Measurements from ENCODE around the gene PGLYRP2.

Gene PGLYRP2

GRCh38 chr19:15471639-15472101, 7.6 kb downstream of the PGLYRP2 start:
- Histone ChIP-seq H3K27me3 (peaks cover 10 to 16% (median 14%) of the 10 kb centered on the region in 11 experiments), H3K4me3 (no peak overlapping the region), H3K27ac (no peak overlapping the region; a peak in 1 of 22 replicates), H3K4me2 (no peak overlapping the region), H4K20me1 (no peaks in the 10 kb centered on the region), H3K9me3 (replicated peaks in 1 of 11) (peaks cover 0 to 15% (median 7%) of the 10 kb centered on the region in 11 experiments; a peak in 8 of 22 replicates), H3K4me1 (peaks cover 24 to 44% (median 38%) of the 10 kb centered on the region in 10 experiments), H3K36me3 (no peaks in the 10 kb centered on the region), H3K9ac (no peak overlapping the region)
- TF ChIP-seq Cebpa-rat (IDR thresholded peaks at IDR 0.05): no peak

GRCh38 chr19:15469513-15470297, 9.6 kb downstream of the PGLYRP2 start:
- Histone ChIP-seq H3K4me3 (peak overlapping the region in 9 of 10 experiments; percentile 3 to 57 (median 39); a peak in 16 of 20 replicates), H3K27ac (peak overlapping the region in 8 of 11 experiments; percentile 1 to 99 (median 74); a peak in 13 of 22 replicates), H4K20me1 (no peaks in the 10 kb centered on the region), H3K27me3 (peaks cover 10 to 16% (median 14%) of the 10 kb centered on the region in 11 experiments), H3K9ac (peak overlapping the region; percentile 14 to 98 (median 43); a peak in 17 of 22 replicates), H3K36me3 (no peaks in the 10 kb centered on the region), H3K4me2 (peak overlapping the region; percentile 79 to 98 (median 94)), H3K9me3 (replicated peaks in 1 of 11) (peaks cover 0 to 15% (median 7%) of the 10 kb centered on the region in 11 experiments; a peak in 8 of 22 replicates), H3K4me1 (peaks cover 38 to 63% (median 55%) of the 10 kb centered on the region in 10 experiments)
- TF ChIP-seq Cebpa-rat (IDR thresholded peaks at IDR 0.05): peak in 2 of 11 experiments; percentile 36 to 66; a peak in 3 of 22 replicates

- peak overlapping the region in 9 of 10 experiments; percentile 3 to 57 (median 39); a peak in 12 of 20 replicates for H3K4me3 ChIP-seq
- H3K9me3 ChIP-seq (replicated peaks in 1 of 11): peaks cover 0 to 15% (median 7%) of the 10 kb centered on the region in 11 experiments; a peak in 8 of 22 replicates
- peak overlapping the region in 6 of 11 experiments; percentile 52 to 99 (median 98); a peak in 9 of 22 replicates for H3K27ac ChIP-seq
- H3K4me1 ChIP-seq: peaks cover 41 to 71% (median 58%) of the 10 kb centered on the region in 10 experiments
- TF ChIP-seq Cebpa-rat (IDR thresholded peaks at IDR 0.05): no peak
- no peaks in the 10 kb centered on the region for H4K20me1 ChIP-seq
- peak overlapping the region; percentile 79 to 98 (median 94) for H3K4me2 ChIP-seq
- H3K27me3 ChIP-seq: peaks cover 10 to 16% (median 14%) of the 10 kb centered on the region in 11 experiments
- no peaks in the 10 kb centered on the region for H3K36me3 ChIP-seq
- H3K9ac ChIP-seq: peak overlapping the region in 10 of 11 experiments; percentile 14 to 98 (median 46); a peak in 16 of 22 replicates
Measured at GRCh38 chr19:15468675-15469512, 10.4 kb downstream of the PGLYRP2 start.

- Histone ChIP-seq H3K4me2 (peak overlapping the region; percentile 55 to 98 (median 86)), H3K4me1 (peaks cover 49 to 74% (median 66%) of the 10 kb centered on the region in 10 experiments), H4K20me1 (no peaks in the 10 kb centered on the region), H3K9ac (peak overlapping the region in 6 of 11 experiments; percentile 46 to 98 (median 78); a peak in 10 of 22 replicates), H3K9me3 (replicated peaks in 1 of 11) (peaks cover 0 to 14% (median 7%) of the 10 kb centered on the region in 11 experiments; a peak in 8 of 22 replicates), H3K4me3 (no peak overlapping the region), H3K27me3 (peaks cover 10 to 16% (median 14%) of the 10 kb centered on the region in 11 experiments), H3K36me3 (0 out of 22 replicates have a peak, but pooled peaks cover 0 to under 1% (median 0%) of the 10 kb centered on the region in 11 experiments), H3K27ac (peak overlapping the region in 9 of 11 experiments; percentile 29 to 99 (median 98); a peak in 17 of 22 replicates)
- peak in 3 of 11 experiments; percentile 34 to 59 (median 57); a peak in 3 of 22 replicates for TF ChIP-seq Cebpa-rat (IDR thresholded peaks at IDR 0.05)
Measured at GRCh38 chr19:15467734-15468214, 11.5 kb downstream of the PGLYRP2 start.

- H3K27ac ChIP-seq: peak overlapping the region in 9 of 11 experiments; percentile 29 to 99 (median 98); a peak in 17 of 22 replicates
- TF ChIP-seq Cebpa-rat (IDR thresholded peaks at IDR 0.05): peak in 5 of 11 experiments; percentile 16 to 93 (median 72); a peak in 8 of 22 replicates
- peaks cover 56 to 81% (median 73%) of the 10 kb centered on the region in 10 experiments for H3K4me1 ChIP-seq
- peaks cover 10 to 16% (median 14%) of the 10 kb centered on the region in 11 experiments for H3K27me3 ChIP-seq
- peaks cover 0 to 7% (median under 1%) of the 10 kb centered on the region in 11 experiments; a peak in 5 of 22 replicates for H3K9me3 ChIP-seq (replicated peaks in 1 of 11)
- peaks cover 0 to 7% (median 3%) of the 10 kb centered on the region in 11 experiments; a peak in 9 of 22 replicates for H3K36me3 ChIP-seq
- peak overlapping the region; percentile 55 to 98 (median 86) for H3K4me2 ChIP-seq
- H3K9ac ChIP-seq: peak overlapping the region; percentile 0 to 98 (median 50); a peak in 16 of 22 replicates
- no peaks in the 10 kb centered on the region for H4K20me1 ChIP-seq
- peak overlapping the region in 4 of 10 experiments; percentile 10 to 33 (median 20); a peak in 6 of 20 replicates for H3K4me3 ChIP-seq
Measured at GRCh38 chr19:15466851-15467733, 12.2 kb downstream of the PGLYRP2 start.

- peak within 1 kb of the TSS; percentile 86 to 99 (median 98) for H3K27ac ChIP-seq
- peak within 1 kb of the TSS; percentile 62 to 87 (median 78) for H3K4me3 ChIP-seq
- no peak for TF ChIP-seq Cebpa-rat (IDR thresholded peaks at IDR 0.05)
- peaks cover 9 to 12% (median 11%) of the 10 kb centered on the region in 11 experiments for H3K27me3 ChIP-seq
- peak within 1 kb of the TSS; percentile 80 to 98 (median 90) for H3K4me2 ChIP-seq
- peak within 1 kb of the TSS; percentile 90 to 98 (median 94) for H3K9ac ChIP-seq
- H4K20me1 ChIP-seq: peaks cover 0 to 21% (median 0%) of the 10 kb centered on the region in 11 experiments; a peak in 3 of 22 replicates
- peaks cover 60 to 88% (median 81%) of the 10 kb centered on the region in 10 experiments for H3K4me1 ChIP-seq
- H3K9me3 ChIP-seq (replicated peaks in 1 of 11): no peaks in the 10 kb centered on the region
- peaks cover 0 to 31% (median 27%) of the 10 kb centered on the region in 11 experiments; a peak in 20 of 22 replicates for H3K36me3 ChIP-seq
Measured at GRCh38 chr19:15464394-15465385, 14.6 kb downstream of the PGLYRP2 start, which contains the start of gene RASAL3. TSS of gene RASAL3 (minus strand) at chr19:15464544. CDS start at chr19:15464358, 186 bp downstream.

Data from BLaER1 treated with 17β-estradiol and CSF1 and Interleukin-3, amounts not matched to agents 10 nM and 100 nM (cell line).